Measurements from ENCODE around the gene BIN2.
"Not testable (repeated sequence)": the region's sequence is repeated elsewhere in the genome, so short reads cannot be mapped to it uniquely, and the experiment has no call there.

The BIN2 gene

GRCh38 chr12:51307655-51308593, 16.1 kb downstream of the BIN2 start:
- DNase-seq = no peak

- DNase-seq = no peak
Observed at GRCh38 chr12:51306507-51306906, 17.5 kb downstream of the BIN2 start.

- DNase-seq = not testable (repeated sequence)
Observed at GRCh38 chr12:51300768-51301167, 23.2 kb downstream of the BIN2 start.

- no peak for DNase-seq
Observed at GRCh38 chr12:51295651-51296050, 28.3 kb downstream of the BIN2 start.

- not testable (repeated sequence) for DNase-seq
Observed at GRCh38 chr12:51294097-51294496, 29.9 kb downstream of the BIN2 start.

GRCh38 chr12:51293696-51294095, 30.3 kb downstream of the BIN2 start:
- DNase-seq = no peak

GRCh38 chr12:51291603-51292513, 32.1 kb downstream of the BIN2 start:
- peak; percentile 20 for DNase-seq

- DNase-seq = no peak
Observed at GRCh38 chr12:51285843-51286242, 38.1 kb downstream of the BIN2 start.

GRCh38 chr12:51281202-51281924, 42.6 kb downstream of the BIN2 start:
- no peak for DNase-seq

- DNase-seq = no peak
Observed at GRCh38 chr12:51275088-51275487, 48.9 kb downstream of the BIN2 start.

GRCh38 chr12:51272810-51273209, 51.2 kb downstream of the BIN2 start:
- DNase-seq = not testable (repeated sequence)

GRCh38 chr12:51270951-51271518, 52.9 kb downstream of the BIN2 start:
- no peak for DNase-seq

- DNase-seq = no peak
Observed at GRCh38 chr12:51270067-51270950, 53.7 kb downstream of the BIN2 start, which contains the start of gene SMAGP. TSS of gene SMAGP (minus strand) at chr12:51270415. CDS start at chr12:51269278, 1,137 bp downstream.

- no peak for DNase-seq
Observed at GRCh38 chr12:51269174-51270066, 54.6 kb downstream of the BIN2 start.

- DNase-seq = no peak
Observed at GRCh38 chr12:51265024-51265423, 59.0 kb downstream of the BIN2 start.

GRCh38 chr12:51264297-51264696, 59.7 kb downstream of the BIN2 start:
- no peak for DNase-seq

GRCh38 chr12:51263341-51263740, 60.6 kb downstream of the BIN2 start:
- no peak for DNase-seq

- DNase-seq = peak; percentile 29
Observed at GRCh38 chr12:51262758-51263177, 61.2 kb downstream of the BIN2 start.

GRCh38 chr12:51259600-51259999, 64.4 kb downstream of the BIN2 start:
- not testable (repeated sequence) for DNase-seq

- no peak for DNase-seq
Observed at GRCh38 chr12:51254536-51254935, 69.4 kb downstream of the BIN2 start.

All from SIG-M5 (cell line).